SK-N-SH treated with all-trans-retinoic acid at 6 μM for 48 hours (cell line): ENCODE measurements around the gene METRNL.

Experiments used
- ATAC-seq: fragments of 200-7000 bp; cut with Tn5 transposase; 3 replicates; pipeline ENCODE4 v1.9.1; 2020; ENCODE audit warnings: mild to moderate bottlenecking, moderate library complexity
- ARNTL ChIP-seq: fragments of 450-650 bp; formaldehyde crosslinking; IDR thresholded peaks from 2 replicates; pipeline ENCODE4 v1.5.0; 2020; ENCODE audit warnings: low read depth, mild to moderate bottlenecking, moderate library complexity, borderline replicate concordance
- BACH2 ChIP-seq: fragments of 250-450 bp; sonication (Bioruptor Pico); IDR thresholded peaks from 2 replicates; pipeline ENCODE4 v1.9.0; 2021; ENCODE audit warnings: mild to moderate bottlenecking, borderline replicate concordance
- CREB5 ChIP-seq: fragments of 250-450 bp; sonication (Bioruptor Pico); IDR thresholded peaks from 2 replicates; pipeline ENCODE4 v1.5.1; 2020; ENCODE audit warnings: low read depth, mild to moderate bottlenecking, moderate library complexity
- CSDC2 ChIP-seq: fragments of 250-450 bp; sonication (Bioruptor Pico); IDR thresholded peaks from 2 replicates; pipeline ENCODE4 v1.5.0; 2020; ENCODE audit warnings: mild to moderate bottlenecking, moderate library complexity
- CSRNP3 ChIP-seq: fragments of 250-450 bp; sonication (Bioruptor Pico); IDR thresholded peaks from 2 replicates; pipeline ENCODE4 v1.5.1; 2021; ENCODE audit warnings: mild to moderate bottlenecking, moderate library complexity
- ESRRG ChIP-seq: fragments of 250-450 bp; sonication (Bioruptor Pico); IDR thresholded peaks from 2 replicates; pipeline ENCODE4 v1.6.1; 2021; ENCODE audit warnings: mild to moderate bottlenecking
- GLIS3 ChIP-seq: fragments of 250-450 bp; sonication (Bioruptor Pico); IDR thresholded peaks from 2 replicates; pipeline ENCODE4 v1.5.0; 2020; ENCODE audit warnings: mild to moderate bottlenecking, moderate library complexity
- ISL1 ChIP-seq: fragments of 250-450 bp; sonication (Bioruptor Pico); IDR thresholded peaks from 2 replicates; pipeline ENCODE4 v2.1.2; 2022; ENCODE audit warnings: mild to moderate bottlenecking, moderate library complexity
- OSR1 ChIP-seq: fragments of 250-450 bp; sonication (Bioruptor Pico); IDR thresholded peaks from 2 replicates; pipeline ENCODE4 v1.8.0; 2022; ENCODE audit warnings: moderate library complexity, mild to moderate bottlenecking, inconsistent platforms
- PATZ1 ChIP-seq: fragments of 250-450 bp; sonication (Bioruptor Pico); IDR thresholded peaks from 2 replicates; pipeline ENCODE4 v1.8.0; 2020; ENCODE audit warnings: mild to moderate bottlenecking, moderate library complexity, borderline replicate concordance
- POU6F1 ChIP-seq: fragments of 250-450 bp; sonication (Bioruptor Pico); IDR thresholded peaks from 2 replicates; pipeline ENCODE4 v1.8.0; 2021; ENCODE audit warnings: low read depth, mild to moderate bottlenecking, moderate library complexity, borderline replicate concordance
- PPARA ChIP-seq: fragments of 250-450 bp; sonication (Bioruptor Pico); IDR thresholded peaks from 2 replicates; pipeline ENCODE4 v1.5.0; 2020; ENCODE audit warnings: mild to moderate bottlenecking, borderline replicate concordance
- RARB ChIP-seq: fragments of 250-450 bp; sonication (Bioruptor Pico); IDR thresholded peaks from 2 replicates; pipeline ENCODE4 v1.8.0; 2021; ENCODE audit warnings: mild to moderate bottlenecking, moderate library complexity
- SNAI2 ChIP-seq: fragments of 250-450 bp; sonication (Bioruptor Pico); IDR thresholded peaks from 2 replicates; pipeline ENCODE4 v1.5.0; 2020; ENCODE audit warnings: mild to moderate bottlenecking, moderate library complexity
- TCF4 ChIP-seq: fragments of 250-450 bp; sonication (Bioruptor Pico); IDR thresholded peaks from 2 replicates; pipeline ENCODE4 v1.8.0; 2021; ENCODE audit warnings: mild to moderate bottlenecking, moderate library complexity, borderline replicate concordance
- TOX ChIP-seq: fragments of 250-450 bp; sonication (Bioruptor Pico); IDR thresholded peaks from 2 replicates; pipeline ENCODE4 v1.8.0; 2021; ENCODE audit warnings: mild to moderate bottlenecking, moderate library complexity, borderline replicate concordance
- TSHZ2 ChIP-seq: fragments of 250-450 bp; sonication (Bioruptor Pico); IDR thresholded peaks from 2 replicates; pipeline ENCODE4 v1.5.0; 2020; ENCODE audit warnings: mild to moderate bottlenecking, moderate library complexity
- ZC3H10 ChIP-seq: fragments of 250-450 bp; sonication (Bioruptor Pico); IDR thresholded peaks from 2 replicates; pipeline ENCODE4 v1.5.1; 2021; ENCODE audit warnings: mild to moderate bottlenecking, moderate library complexity
- ZFP3 ChIP-seq: fragments of 250-450 bp; sonication (Bioruptor Pico); IDR thresholded peaks from 2 replicates; pipeline ENCODE4 v1.5.0; 2020; ENCODE audit warnings: mild to moderate bottlenecking, moderate library complexity
- ZFP30 ChIP-seq: fragments of 450-650 bp; formaldehyde crosslinking; IDR thresholded peaks from 2 replicates; pipeline ENCODE4 v1.5.0; 2022; ENCODE audit warnings: mild to moderate bottlenecking, moderate library complexity
- ZNF565 ChIP-seq: fragments of 450-650 bp; formaldehyde crosslinking; conservative IDR thresholded peaks from 2 replicates; pipeline ENCODE4 v1.5.0; 2020; ENCODE audit warnings: low read depth, mild to moderate bottlenecking, moderate library complexity
- ZNF70 ChIP-seq: fragments of 450-650 bp; formaldehyde crosslinking; IDR thresholded peaks from 2 replicates; pipeline ENCODE4 v1.5.0; 2020; ENCODE audit warnings: mild to moderate bottlenecking, moderate library complexity
- ZNF8 ChIP-seq: fragments of 450-650 bp; formaldehyde crosslinking; IDR thresholded peaks from 2 replicates; pipeline ENCODE4 v1.5.0; 2020; ENCODE audit warnings: mild to moderate bottlenecking, moderate library complexity

METRNL gene

GRCh38 chr17:83091257-83092141 is 12.1 kb downstream of the METRNL start:
- TF ChIP-seq CREB5 (no peak), POU6F1 (CRISPR knock-in tag) (no peak), ZC3H10 (CRISPR knock-in tag) (no peak), TOX (CRISPR knock-in tag) (no peak), ZNF70 (CRISPR knock-in tag) (no peak), RARB (CRISPR knock-in tag) (no peak), ZFP3 (no peak), TCF4 (CRISPR knock-in tag) (no peak), GLIS3 (no peak), OSR1 (no peak), CSRNP3 (no peak), ISL1 (CRISPR knock-in tag) (no peak), BACH2 (CRISPR knock-in tag) (no peak), ZFP30 (CRISPR knock-in tag) (no peak), PPARA (CRISPR knock-in tag) (no peak), PATZ1 (CRISPR knock-in tag) (no peak), CSDC2 (CRISPR knock-in tag) (no peak)
- ATAC-seq, result no peak

GRCh38 chr17:83092186-83092585 is 12.8 kb downstream of the METRNL start:
- no peak for ATAC-seq
- TF ChIP-seq TCF4 (CRISPR knock-in tag), result no peak
- TF ChIP-seq ZFP30 (CRISPR knock-in tag), result no peak
- TF ChIP-seq POU6F1 (CRISPR knock-in tag), result no peak
- no peak for TF ChIP-seq ZNF8 (CRISPR knock-in tag)
- TF ChIP-seq ZNF70 (CRISPR knock-in tag), result no peak
- TF ChIP-seq ESRRG (CRISPR knock-in tag), result no peak
- no peak for TF ChIP-seq ARNTL (CRISPR knock-in tag)
- no peak for TF ChIP-seq RARB (CRISPR knock-in tag)
- TF ChIP-seq ZNF565 (CRISPR knock-in tag), result no peak
- TF ChIP-seq CREB5, result no peak
- TF ChIP-seq PATZ1 (CRISPR knock-in tag), result no peak
- no peak for TF ChIP-seq ISL1 (CRISPR knock-in tag)
- no peak for TF ChIP-seq ZC3H10 (CRISPR knock-in tag)
- no peak for TF ChIP-seq TSHZ2 (CRISPR knock-in tag)
- no peak for TF ChIP-seq SNAI2 (CRISPR knock-in tag)
- no peak for TF ChIP-seq CSDC2 (CRISPR knock-in tag)
